ENCODE data around the gene CD151. TPM values are rescaled to one million over a fixed set of nuclear protein-coding genes. Genes with fewer than 3 reads are reported as not detected.

CD151 gene
- total and polyA plus RNA-seq, 8 donors = 163 to 351 (median 261) TPM

DNA sequence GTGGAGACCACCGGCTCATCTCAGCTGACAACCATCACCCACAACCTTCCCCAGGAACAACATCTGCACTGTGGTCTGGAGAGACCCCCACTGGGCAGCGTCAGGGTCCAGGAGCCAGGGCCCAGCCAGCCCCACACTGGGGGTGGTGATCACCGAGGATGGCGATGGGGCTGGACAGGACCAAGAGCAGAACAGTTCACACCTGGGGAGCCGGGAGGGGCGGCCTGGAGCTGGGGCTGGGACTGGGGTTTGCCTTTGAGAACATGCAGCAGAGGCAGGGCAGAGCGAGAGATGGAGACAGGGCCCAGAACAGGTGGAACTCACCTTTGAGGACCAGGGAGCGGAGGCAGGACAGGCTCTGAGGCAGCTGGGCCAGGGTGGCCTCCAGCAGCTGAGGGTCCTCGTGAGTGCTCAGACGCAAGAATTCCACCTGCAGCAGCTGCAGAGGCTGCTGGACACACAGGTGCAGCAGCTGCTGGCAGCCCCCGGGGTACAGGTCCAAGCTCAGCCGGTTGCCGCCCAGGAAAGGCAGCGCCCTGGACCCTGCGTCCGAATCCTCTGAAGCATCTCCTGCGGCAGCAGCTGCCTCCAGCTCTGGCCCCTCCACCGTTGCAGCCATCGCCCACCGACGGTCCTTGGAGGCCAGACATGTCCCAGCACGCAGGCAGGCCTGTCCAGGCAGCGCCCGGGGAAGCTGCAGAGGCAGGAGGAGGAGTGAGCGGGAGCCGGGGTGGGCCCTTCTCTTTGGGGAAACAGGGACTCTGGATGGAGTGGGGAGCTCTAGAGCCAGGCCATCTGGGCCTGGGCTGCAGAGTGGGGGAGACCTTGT is 28.8 kb upstream of the CD151 start:
- TF ChIP-seq, protein P1, sequence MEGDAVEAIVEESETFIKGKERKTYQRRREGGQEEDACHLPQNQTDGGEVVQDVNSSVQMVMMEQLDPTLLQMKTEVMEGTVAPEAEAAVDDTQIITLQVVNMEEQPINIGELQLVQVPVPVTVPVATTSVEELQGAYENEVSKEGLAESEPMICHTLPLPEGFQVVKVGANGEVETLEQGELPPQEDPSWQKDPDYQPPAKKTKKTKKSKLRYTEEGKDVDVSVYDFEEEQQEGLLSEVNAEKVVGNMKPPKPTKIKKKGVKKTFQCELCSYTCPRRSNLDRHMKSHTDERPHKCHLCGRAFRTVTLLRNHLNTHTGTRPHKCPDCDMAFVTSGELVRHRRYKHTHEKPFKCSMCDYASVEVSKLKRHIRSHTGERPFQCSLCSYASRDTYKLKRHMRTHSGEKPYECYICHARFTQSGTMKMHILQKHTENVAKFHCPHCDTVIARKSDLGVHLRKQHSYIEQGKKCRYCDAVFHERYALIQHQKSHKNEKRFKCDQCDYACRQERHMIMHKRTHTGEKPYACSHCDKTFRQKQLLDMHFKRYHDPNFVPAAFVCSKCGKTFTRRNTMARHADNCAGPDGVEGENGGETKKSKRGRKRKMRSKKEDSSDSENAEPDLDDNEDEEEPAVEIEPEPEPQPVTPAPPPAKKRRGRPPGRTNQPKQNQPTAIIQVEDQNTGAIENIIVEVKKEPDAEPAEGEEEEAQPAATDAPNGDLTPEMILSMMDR (IDR thresholded peaks at IDR 0.05) = no peak
- H3K4me3 ChIP-seq = peak overlapping the region in 2 of 4 donors; percentile 55 to 62
- no peaks in the 10 kb centered on the region for H3K27me3 ChIP-seq
- DNase-seq (peak in 3 of 6 donors; percentile 49 to 82 (median 60)), ATAC-seq (no peak), FAIRE-seq (no peak)
- H3K4me1 ChIP-seq = peaks cover 7 to 16% (median 12%) of the 10 kb centered on the region in 3 donors
- WGBS, 2 donors = 64 to 70% methylated on average over 24 to 26 of the region's 26 CpGs
- H3K36me3 ChIP-seq = no peaks in the 10 kb centered on the region
- no peak overlapping the region for H3K27ac ChIP-seq
- no peaks in the 10 kb centered on the region for H3K9me3 ChIP-seq
- intact Hi-C loops (cut with DNase I) = no loop called here

DNA sequence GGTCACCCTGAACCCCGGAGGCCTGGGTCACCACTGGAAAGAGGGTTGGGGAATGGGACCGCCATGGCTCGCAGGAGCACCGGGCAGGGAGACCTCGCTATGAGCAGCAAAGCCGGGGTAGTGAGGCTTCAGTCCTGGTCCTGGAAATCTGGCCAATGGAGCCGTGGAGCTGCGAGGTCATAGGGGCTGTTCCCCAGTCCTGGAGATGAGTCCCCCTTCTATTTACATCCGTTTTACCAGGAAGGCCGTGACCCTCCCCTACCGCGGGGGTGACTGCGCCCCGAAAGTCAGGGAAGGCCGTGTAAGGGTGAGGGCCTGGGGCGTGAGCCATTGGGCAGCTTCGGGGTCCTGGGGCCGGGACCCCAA is 28.2 kb upstream of the CD151 start:
- intact Hi-C loops (cut with DNase I) = no loop called here
- H3K4me1 ChIP-seq = peaks cover 7 to 16% (median 12%) of the 10 kb centered on the region in 3 donors
- ATAC-seq (no peak), DNase-seq (peak in 2 of 6 donors; percentile 43 to 76), FAIRE-seq (no peak)
- TF ChIP-seq, protein P1 (IDR thresholded peaks at IDR 0.05) = no peak
- no peaks in the 10 kb centered on the region for H3K27me3 ChIP-seq
- H3K4me3 ChIP-seq = peak overlapping the region; percentile 40 to 62 (median 54)
- H3K36me3 ChIP-seq = no peaks in the 10 kb centered on the region
- H3K27ac ChIP-seq = peak overlapping the region; percentile 66 to 87 (median 78)
- whole genome bisulfite sequencing, 2 donors = 9 to 11% methylated on average over 18 of the region's 18 CpGs
- no peaks in the 10 kb centered on the region for H3K9me3 ChIP-seq

DNA sequence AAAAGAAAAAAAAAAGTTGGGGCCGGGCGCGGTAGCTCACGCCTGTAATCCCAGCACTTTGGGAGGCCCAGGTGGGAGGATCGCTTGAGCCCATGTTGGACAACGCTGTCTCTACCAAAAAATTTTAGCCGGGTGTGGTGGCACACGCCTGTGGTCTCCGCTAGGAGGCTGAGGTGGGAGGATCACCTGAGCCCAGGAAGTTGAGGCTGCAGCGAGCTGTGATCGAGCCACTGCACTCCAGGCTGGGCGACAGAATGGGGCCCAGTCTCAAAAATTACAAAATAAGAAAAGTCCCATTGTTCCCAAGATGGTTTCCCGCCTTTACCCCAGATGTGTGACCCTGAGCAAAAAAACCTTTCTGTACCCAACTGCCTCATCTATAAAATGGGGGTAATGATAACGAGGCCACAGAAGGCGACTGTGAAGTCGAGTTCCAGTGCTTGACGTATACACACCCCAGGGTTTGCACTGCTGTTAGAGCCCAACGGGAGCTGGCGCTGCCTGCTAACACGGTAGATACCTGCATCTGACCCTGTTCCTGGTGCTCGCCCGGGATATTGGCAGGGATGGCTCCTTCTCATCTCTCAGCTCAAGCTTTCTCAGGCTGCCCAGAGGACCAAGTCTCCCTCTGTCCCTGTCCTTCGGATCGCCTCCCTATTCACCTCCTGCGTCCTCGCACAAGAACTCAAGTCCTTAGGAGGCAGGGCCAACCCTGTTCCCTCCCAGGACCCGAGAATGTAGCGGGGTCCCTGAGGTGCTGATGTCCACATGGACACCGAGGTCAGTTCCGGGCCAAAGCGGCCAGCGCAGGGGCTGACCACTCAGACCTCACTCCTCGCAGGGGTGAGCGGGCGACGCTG is 24.1 kb upstream of the CD151 start:
- ATAC-seq = peak in 1 of 4 donors; percentile 0
- peaks cover 7 to 28% (median 18%) of the 10 kb centered on the region in 3 donors for H3K4me1 ChIP-seq

DNA sequence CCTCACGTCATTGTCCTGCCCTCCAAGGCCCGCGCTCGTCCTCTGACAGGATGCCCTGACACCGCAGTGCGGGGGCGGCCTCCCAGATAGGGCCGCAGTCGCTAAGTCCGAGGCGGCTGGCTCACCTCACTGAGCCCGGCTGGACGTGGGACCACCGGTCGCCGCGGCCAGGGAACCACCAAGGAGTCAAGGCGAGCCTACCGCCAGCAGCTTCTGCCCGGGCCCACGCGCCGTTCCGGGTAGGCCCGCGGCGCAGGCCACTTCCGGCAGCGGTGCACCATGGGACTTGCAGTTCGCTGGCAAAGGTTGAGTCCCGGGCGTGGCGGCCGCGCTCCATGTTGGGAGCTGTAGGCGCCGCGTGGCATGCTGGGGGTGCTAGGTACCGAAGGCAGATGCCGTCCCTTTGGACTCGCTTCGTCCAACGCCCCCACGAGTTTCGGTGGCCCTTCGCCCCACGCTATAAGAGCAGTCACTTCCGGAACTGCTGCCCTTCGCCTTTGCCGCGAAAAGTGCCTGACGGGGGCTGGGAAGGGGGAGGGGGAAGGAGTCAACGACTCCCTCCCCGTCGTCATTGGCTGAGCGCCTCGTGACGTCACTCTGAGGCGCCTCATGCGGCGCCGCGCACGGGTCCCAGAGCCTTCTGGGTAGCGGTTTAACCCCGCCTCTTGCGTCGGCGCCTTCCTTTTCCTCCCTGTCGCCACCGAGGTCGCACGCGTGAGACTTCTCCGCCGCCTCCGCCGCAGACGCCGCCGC is 23.3 kb upstream of the CD151 start, which contains the start of gene RPLP2:
RPLP2 (plus strand) TSS at position 681 of the 753 bp plus-strand sequence. CDS start 268 bp downstream, outside the sequence.
- Histone ChIP-seq H3K9me3 (no peaks in the 10 kb centered on the region), H3K4me3 (peak within 1 kb of the TSS; percentile 90 to 100 (median 94)), H3K27me3 (no peaks in the 10 kb centered on the region), H3K36me3 (peaks cover 0 to 18% (median 13%) of the 10 kb centered on the region in 3 donors), H3K4me1 (peaks cover 4 to 24% (median 14%) of the 10 kb centered on the region in 3 donors), H3K27ac (peak within 1 kb of the TSS; percentile 69 to 97 (median 94))
- FAIRE-seq (no peak), DNase-seq (peak; percentile 97 to 99 (median 98)), ATAC-seq (peak; percentile 89 to 94 (median 89))
- 0% methylated on average over 70 to 81 of the region's 81 CpGs for WGBS, 2 donors
- TF ChIP-seq, protein P1 (IDR thresholded peaks at IDR 0.05) = no peak
- intact Hi-C loops (cut with DNase I) = no loop called here

More for the DNA sequence above, 24.1 kb upstream of the CD151 start:
- Histone ChIP-seq H3K4me3 (peak overlapping the region; percentile 90 to 100 (median 94)), H3K9me3 (no peaks in the 10 kb centered on the region), H3K36me3 (peaks cover 0 to 16% (median 13%) of the 10 kb centered on the region in 3 donors), H3K27ac (peak overlapping the region; percentile 69 to 97 (median 94)), H3K27me3 (no peaks in the 10 kb centered on the region)
- DNase-seq = no peak
- WGBS, 2 donors = 30 to 33% methylated on average over 36 of the region's 36 CpGs
- TF ChIP-seq, protein P1 (IDR thresholded peaks at IDR 0.05) = no peak
- FAIRE-seq = no peak
- intact Hi-C loops (cut with DNase I) = no loop called here
